Testis (tissue), 2 donors: Measurements from ENCODE around the gene KYAT1.

Experiments used
- CTCF ChIP-seq, 3 experiments: fragments of 450-650 bp in 2 of 3; fragments of 200-600 bp in 1 of 3; sonication (generic) in 1 of 3; IDR thresholded peaks; one replicate each; pipeline ENCODE4 v1.5.1; 2016 to 2019; ENCODE audit warnings: antibody characterized with exemption in 3 of 3, mild to moderate bottlenecking in 2 of 3, moderate library complexity in 1 of 3
- POLR2A ChIP-seq: fragments of 450-650 bp; IDR thresholded peaks from one replicate; pipeline ENCODE4 v1.6.1; 2017; ENCODE audit warnings: antibody characterized with exemption, mild to moderate bottlenecking, moderate library complexity

DNA sequence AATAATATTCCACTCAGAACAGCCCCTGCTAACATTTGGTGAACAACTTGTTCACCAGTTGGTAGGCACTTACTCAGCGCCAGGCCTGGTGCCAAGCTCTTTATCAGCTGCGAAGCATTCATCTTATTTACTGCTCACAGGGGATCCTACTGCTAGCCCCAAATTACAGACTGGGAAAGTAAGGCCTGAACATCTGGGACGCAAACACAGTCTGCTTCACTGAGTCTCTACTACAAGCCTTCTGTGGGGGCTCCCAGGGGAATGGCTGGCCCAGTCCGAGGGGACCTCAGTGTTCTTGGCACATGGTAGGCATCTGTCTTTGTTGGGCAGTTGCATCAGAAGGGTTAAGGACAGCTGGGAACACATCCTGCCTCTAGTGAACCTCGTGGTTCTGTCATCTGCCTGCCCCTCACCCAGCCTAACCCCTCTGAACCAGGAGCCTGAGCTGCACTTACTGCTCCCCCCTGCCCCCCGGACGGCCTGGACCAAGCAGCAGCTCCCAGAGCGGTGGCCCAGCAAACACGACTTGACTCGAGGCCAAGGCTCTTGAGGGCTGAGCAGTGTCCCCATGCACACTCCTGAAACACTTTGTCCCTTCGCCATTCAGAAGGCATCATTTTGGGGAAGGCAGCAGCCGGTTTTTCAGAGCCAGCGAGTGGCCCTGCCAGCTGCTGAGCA lies 38.8 kb upstream of the KYAT1 start, which contains the start of gene PHYHD1:
- no peak for TF ChIP-seq CTCF (IDR thresholded peaks at IDR 0.05)
- no peak for TF ChIP-seq POLR2A
